Activated T-helper 1 cell treated with anti-CD3 and anti-CD28 coated beads, Interleukin-12 subunit alpha, Interleukin-12 subunit beta, Interleukin-2, Interleukin-4 antibody, amounts not matched to agents 30 ng/mL and 10 ng/mL and 1 ng/mL, durations not matched to agents 14 hours and 24 hours and 36 hours (primary cell): Measurements from ENCODE around the gene FUT7. TPM values are rescaled to one million over a fixed set of nuclear protein-coding genes. Genes with fewer than 3 reads are reported as not detected.

ENCODE experiments used
- DNase-seq: peaks from one replicate; pipeline ENCODE4 v3.0.0; 2021; ENCODE audit warnings: low spot score
- H3K27ac Mint-ChIP-seq: one replicate; pipeline ENCODE4 v1.8.0; 2021; ENCODE audit warnings: mild to moderate bottlenecking, mixed read lengths
- H3K27me3 Mint-ChIP-seq: one replicate; pipeline ENCODE4 v1.8.0; 2022; ENCODE audit warnings: mild to moderate bottlenecking, moderate library complexity, mixed read lengths; ENCODE audit not compliant: insufficient read depth
- H3K36me3 Mint-ChIP-seq: one replicate; pipeline ENCODE4 v1.8.0; 2021; ENCODE audit warnings: low read depth, mixed read lengths
- H3K4me1 Mint-ChIP-seq: one replicate; pipeline ENCODE4 v1.8.0; 2021; ENCODE audit warnings: low read depth, mixed read lengths
- H3K4me3 Mint-ChIP-seq: one replicate; pipeline ENCODE4 v1.8.0; 2021; ENCODE audit warnings: mild to moderate bottlenecking, moderate library complexity, mixed read lengths
- H3K9me3 Mint-ChIP-seq: one replicate; pipeline ENCODE4 v1.8.0; 2021; ENCODE audit warnings: mixed read lengths
- intact Hi-C: fragments of 100-400 bp; cut with micrococcal nuclease; formaldehyde crosslinking; loops from one replicate; pipeline ENCODE4 v1.15.1; 2024
- total RNA-seq: library from RNA; stranded (reverse); gene quantifications from 2 replicates; pipeline ENCODE4 v1.2.3, GENCODE V29; 2022

The FUT7 gene
- total RNA-seq, 1 donor from 2014 or later: 0.16 TPM

DNA sequence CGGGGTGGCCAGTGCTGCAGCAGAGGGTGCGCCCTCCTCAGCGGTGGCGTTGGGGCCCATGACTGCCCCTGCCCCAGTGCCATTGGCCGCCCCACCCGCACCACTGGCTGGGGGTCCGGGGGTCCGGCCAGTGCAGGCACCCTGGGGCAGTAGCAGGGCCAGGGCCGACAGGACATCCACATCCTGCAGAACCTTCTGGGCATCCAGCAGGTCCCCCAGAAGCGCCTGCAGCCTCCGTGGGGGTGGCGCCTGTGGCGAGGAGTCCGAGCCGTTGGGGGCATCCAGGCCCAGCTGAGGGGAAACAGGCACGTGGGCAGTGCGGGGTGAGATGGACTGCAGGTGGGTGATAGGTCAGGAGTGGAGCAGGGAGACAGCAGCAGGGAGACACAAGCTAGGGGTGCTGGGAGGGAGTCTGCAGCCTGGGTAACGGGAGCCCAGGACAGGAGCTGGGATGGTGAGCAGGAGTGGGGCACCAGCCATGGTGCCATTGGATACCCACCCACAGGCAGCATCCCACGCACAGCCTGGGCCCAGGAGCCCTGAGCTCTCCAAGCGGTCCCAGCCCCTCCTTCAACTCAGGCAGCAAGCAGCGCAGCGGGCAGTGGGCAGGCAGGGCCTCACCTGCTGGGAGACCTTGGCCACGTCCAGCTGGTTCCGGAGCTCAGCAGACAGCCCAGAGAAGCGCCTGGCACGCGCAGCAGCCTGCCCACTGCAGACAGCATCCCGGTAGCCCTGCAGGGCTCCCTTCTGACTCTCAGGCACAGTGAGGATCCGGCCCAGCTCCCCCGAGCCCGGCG is 10.9 kb downstream of the FUT7 start:
- intact Hi-C loops: loop anchor here (5.0 to 10.0 kb wide), 3 partner anchors 134 to 536 kb away; partner anchors contain the start of gene SEC16A
- H3K27ac Mint-ChIP-seq: no peak overlapping the region
- no peaks in the 10 kb centered on the region for H3K27me3 Mint-ChIP-seq
- no peak overlapping the region for H3K4me3 Mint-ChIP-seq
- H3K4me1 Mint-ChIP-seq: no peaks in the 10 kb centered on the region
- H3K36me3 Mint-ChIP-seq: no peaks in the 10 kb centered on the region
- no peaks in the 10 kb centered on the region for H3K9me3 Mint-ChIP-seq
- no peak for DNase-seq

DNA sequence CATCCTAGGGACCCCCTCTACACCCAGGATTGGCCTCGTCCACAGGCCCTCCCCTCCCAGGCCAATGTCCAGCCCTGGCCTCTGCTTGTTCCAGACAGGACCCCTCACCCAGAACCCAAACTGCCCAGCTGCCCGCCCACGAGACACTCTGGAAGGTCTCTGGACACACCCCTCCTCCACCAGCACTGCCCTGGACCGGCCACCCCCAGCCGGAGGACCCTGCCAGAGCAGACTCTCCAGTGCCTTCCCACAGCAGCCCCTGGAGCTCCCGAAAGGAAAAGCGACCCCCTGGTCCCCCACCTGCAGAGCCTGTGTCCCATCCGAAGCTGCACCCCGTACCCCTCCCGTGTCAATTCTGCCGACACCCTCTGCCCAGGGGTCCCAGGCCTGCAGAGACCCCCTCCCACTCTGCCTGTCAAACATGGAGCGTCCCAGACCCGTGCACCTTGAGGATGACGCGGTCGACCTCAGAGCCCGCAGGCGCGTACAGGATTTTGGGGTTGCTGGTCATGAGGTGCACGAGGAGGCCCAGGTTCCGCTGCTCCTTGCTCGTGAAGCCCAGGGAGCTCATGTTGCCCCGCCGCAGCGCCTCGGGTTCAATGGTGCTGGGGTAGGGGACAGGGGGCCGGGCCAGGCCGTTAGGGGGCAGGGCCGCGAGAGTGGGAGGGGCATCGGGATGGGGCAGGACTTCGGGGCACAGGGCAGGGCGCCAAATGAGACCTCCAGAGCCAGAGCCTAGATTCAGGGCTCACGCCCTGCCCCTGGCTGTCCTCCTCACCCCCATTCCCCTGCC is 11.8 kb downstream of the FUT7 start:
- Mint-ChIP-seq H3K27me3 (no peaks in the 10 kb centered on the region), H3K4me1 (no peaks in the 10 kb centered on the region), H3K9me3 (no peaks in the 10 kb centered on the region), H3K4me3 (no peak overlapping the region), H3K36me3 (no peaks in the 10 kb centered on the region), H3K27ac (no peak overlapping the region)
- intact Hi-C loops: loop anchor here (5.0 to 10.0 kb wide), 3 partner anchors 135 to 535 kb away; partner anchors contain the start of gene SEC16A
- DNase-seq: no peak

DNA sequence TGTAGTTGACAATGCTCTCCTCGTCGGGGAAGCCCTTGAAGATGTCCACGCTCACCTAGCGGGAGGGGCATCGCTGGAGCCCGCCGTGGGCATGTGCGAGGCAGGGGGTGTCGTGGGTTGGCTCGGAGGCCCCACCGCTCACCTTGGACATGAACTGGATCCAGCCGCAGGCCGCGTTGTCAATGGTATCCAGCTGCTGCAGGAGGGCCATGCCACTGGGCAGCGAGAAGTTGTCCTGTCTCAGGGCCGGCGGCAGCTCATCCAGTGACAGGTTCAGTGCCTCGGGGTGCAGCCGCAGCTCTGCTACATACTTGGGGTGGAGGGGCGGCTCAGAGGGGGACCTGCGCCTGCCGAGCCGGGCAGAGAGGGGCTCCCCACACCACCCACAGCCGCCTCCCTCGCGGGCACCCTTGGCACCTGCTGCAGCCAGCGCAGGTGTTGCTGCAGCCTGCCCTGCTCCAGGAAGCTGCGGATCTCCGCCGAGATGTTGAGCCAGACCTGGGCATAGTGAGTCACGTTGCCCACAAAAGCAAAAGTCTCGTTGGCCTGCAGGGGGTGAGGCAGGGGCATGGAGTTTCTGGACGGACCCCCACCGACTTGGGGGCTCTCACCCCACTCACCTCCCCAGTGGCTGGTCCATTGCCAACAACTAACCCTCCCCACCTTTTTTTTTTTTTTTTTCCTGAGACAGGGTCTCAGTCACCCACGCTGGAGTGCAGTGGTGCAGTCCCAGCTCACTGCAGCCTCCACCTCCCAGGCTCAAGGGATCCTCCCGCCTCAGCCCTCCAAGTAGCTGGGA is 12.9 kb downstream of the FUT7 start:
- H3K4me3 Mint-ChIP-seq: no peak overlapping the region
- intact Hi-C loops: no loop called here
- no peaks in the 10 kb centered on the region for H3K36me3 Mint-ChIP-seq
- no peaks in the 10 kb centered on the region for H3K27me3 Mint-ChIP-seq
- no peaks in the 10 kb centered on the region for H3K4me1 Mint-ChIP-seq
- DNase-seq: no peak
- H3K9me3 Mint-ChIP-seq: no peaks in the 10 kb centered on the region
- peak overlapping the region; percentile 53 for H3K27ac Mint-ChIP-seq

DNA sequence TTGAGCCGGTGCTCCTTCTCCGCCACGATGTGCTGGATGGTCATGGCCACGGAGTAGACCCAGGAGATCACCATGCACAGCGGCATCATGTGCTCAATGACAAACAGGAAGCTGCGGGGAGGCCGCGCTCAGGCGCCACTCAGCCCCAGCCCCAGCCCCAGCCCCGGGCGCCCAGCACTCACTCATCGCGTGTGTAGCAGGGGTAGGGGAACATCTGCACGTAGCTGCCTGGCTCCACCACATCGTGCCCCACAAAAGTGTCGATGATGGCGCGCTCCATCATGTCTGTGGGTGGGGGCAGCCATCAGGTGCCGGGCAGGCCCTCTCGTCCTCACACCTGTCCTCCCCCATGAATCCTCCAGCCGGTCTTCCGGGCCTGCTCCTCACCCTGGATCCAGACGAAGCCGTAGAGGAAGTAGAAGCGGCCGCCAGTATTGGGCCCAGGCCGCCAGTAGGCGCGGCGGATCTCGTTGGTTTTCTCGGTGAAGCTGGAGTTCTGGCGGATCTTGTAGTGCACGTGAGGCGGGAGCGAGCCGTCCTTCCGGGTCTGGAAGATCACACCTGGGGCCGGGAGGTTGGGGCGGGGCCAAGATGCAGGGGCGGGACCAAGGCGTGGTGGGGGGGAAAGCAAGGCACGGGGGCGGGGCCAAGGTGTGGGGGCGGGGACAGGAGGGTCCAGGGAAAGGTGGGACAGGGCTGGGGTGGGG is 13.9 kb downstream of the FUT7 start:
- no peaks in the 10 kb centered on the region for H3K36me3 Mint-ChIP-seq
- intact Hi-C loops: no loop called here
- no peaks in the 10 kb centered on the region for H3K4me1 Mint-ChIP-seq
- H3K4me3 Mint-ChIP-seq: no peak overlapping the region
- no peak for DNase-seq
- no peak overlapping the region for H3K27ac Mint-ChIP-seq
- no peaks in the 10 kb centered on the region for H3K9me3 Mint-ChIP-seq
- H3K27me3 Mint-ChIP-seq: no peaks in the 10 kb centered on the region

DNA sequence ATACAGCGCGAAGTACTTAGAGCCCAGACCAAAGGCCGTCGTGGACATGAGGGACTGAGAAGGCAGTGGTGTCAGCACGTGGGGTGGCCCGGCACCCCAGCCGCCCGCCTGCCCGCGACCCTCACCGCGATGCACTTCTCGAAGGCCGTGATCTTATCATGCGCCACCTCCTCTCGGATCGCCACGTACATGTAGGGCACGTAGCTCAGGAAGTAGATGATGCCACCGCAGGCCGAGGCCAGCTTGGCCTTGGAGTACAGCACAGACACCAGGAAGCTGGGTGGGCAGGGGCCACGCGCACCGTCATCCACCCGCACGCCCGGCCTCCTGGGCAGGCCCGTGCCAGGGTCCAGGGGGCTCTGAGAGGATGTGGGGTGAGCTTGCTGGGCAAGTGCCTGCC is 14.8 kb downstream of the FUT7 start:
- Mint-ChIP-seq H3K36me3 (no peaks in the 10 kb centered on the region), H3K4me1 (no peaks in the 10 kb centered on the region), H3K9me3 (no peaks in the 10 kb centered on the region), H3K27me3 (no peaks in the 10 kb centered on the region), H3K4me3 (no peak overlapping the region), H3K27ac (no peak overlapping the region)
- no peak for DNase-seq
- intact Hi-C loops: no loop called here

DNA sequence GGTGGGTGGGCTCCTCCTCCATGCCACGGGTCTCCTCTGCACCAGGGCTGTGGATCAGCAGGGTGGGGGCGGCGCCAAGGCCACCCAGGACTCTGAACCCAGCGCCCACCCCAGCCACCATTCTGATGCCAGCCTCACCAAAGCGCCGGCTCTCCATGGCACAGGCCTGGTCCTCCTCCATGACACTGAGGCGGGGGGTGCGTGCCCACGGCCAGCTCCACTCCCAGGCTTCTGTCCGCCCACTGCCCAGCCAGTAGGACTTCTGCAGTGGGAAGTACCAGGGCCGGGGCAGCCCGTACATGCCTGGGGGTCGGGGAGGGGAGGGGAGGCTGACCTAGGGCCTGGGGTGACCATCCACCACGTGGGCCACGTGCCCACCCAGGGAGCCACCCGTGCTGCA is 15.5 kb downstream of the FUT7 start:
- Mint-ChIP-seq H3K4me3 (no peak overlapping the region), H3K27ac (no peak overlapping the region), H3K9me3 (no peaks in the 10 kb centered on the region), H3K27me3 (no peaks in the 10 kb centered on the region), H3K4me1 (no peaks in the 10 kb centered on the region), H3K36me3 (no peaks in the 10 kb centered on the region)
- intact Hi-C loops: no loop called here
- no peak for DNase-seq

DNA sequence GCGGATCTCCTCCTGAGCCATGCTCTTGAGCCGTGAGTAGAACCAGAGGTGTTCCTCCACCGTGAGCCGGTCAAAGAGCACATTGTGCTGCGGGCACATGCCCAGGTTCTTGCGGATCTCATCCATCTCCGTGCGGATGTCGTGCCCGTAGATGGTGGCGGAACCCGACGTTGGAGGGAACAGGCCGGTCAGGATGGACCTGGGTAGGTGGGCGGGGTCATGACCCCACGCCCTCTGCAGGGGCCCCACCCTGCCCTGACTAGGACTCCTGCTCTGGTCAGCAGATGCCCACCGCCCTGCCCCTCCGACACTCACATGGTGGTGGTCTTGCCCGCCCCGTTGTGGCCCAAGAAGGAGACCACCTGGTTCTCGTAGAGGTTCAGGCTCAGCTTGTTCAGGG is 15.9 kb downstream of the FUT7 start:
- Mint-ChIP-seq H3K4me1 (no peaks in the 10 kb centered on the region), H3K27ac (no peak overlapping the region)
- DNase-seq: no peak

DNA sequence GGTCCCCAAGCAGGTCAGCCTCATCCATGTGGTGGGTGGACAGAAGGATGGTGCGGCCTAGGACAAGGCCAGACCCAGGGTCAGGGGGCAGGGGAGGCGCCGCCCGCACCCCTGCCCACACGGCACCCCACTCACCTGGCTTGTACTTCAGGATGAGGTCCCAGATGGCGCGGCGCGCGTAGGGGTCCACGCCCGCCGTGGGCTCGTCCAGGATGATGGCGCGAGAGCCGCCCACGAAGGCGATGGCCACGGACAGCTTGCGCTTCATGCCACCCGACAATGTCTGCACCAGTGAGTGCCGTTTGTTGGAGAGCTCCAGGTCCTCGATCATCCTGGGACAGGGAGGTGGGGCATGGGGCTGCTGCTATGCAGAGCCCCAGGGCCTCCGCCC is 16.4 kb downstream of the FUT7 start:
- no peaks in the 10 kb centered on the region for H3K27me3 Mint-ChIP-seq
- H3K4me3 Mint-ChIP-seq: no peak overlapping the region
- intact Hi-C loops: no loop called here
- no peaks in the 10 kb centered on the region for H3K4me1 Mint-ChIP-seq
- H3K27ac Mint-ChIP-seq: no peak overlapping the region
- H3K36me3 Mint-ChIP-seq: no peaks in the 10 kb centered on the region
- no peak for DNase-seq
- no peaks in the 10 kb centered on the region for H3K9me3 Mint-ChIP-seq

More for the DNA sequence above, 15.9 kb downstream of the FUT7 start:
- intact Hi-C loops: no loop called here
- Mint-ChIP-seq H3K27me3 (no peaks in the 10 kb centered on the region), H3K4me3 (no peak overlapping the region), H3K9me3 (no peaks in the 10 kb centered on the region), H3K36me3 (no peaks in the 10 kb centered on the region)

DNA sequence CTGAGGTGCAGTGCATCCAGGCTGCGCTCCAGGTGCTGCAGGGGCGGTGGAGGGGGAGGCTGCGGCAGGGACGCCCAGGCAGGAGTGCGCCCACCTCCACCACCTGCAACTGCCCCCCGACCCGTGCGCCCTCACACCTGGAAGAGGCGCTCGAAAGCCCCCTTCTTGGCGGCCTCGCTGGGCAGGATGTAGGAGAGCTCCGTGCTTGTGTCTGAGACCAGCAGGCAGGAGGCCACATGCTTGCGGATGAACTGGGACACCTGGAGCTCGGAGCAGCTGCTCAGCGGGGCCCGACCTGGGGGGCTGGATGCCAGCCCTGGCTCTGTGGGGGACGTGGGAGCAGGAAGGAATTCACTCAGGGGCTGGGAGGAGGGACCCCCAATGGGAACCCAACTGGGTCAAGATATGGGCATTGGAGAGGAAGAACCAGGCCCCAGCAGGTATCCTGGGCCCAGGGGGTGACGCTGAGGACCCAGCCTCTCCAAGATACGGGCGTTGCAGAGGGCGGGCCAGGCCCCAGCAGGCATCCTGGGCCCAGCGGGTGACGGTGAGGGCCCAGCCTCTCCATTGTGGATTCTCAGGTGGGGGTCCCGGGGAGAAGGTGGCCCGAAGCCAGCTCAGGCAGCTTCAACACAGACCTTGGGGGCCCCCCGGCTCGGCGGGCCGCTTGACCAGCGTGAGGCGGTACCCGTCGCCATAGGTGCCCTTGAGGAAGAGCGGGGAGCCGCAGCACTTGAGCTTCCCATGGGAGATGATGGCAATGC is 16.9 kb downstream of the FUT7 start:
- intact Hi-C loops: no loop called here
- Mint-ChIP-seq H3K4me1 (no peaks in the 10 kb centered on the region), H3K36me3 (no peaks in the 10 kb centered on the region), H3K4me3 (no peak overlapping the region), H3K27ac (no peak overlapping the region), H3K27me3 (no peaks in the 10 kb centered on the region), H3K9me3 (no peaks in the 10 kb centered on the region)
- DNase-seq: no peak

DNA sequence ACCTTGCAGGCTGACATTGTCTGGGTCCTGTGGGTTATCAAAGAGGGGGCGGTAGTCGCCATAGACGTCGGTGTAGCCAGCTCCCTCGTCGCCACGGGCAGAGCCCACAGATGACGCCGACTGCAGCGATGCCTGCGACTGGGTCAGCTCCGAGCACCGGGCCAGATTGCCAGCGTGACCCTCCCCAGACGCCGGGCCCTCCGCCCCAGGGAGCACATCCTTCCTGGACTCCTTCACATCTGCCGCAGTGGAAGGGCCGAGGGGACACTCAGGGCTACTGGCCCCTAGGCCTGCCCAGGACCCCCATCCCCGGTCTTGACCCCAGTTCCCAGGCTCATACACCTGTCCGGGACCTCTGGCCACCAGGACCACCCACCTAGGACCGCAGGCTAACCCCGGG is 17.7 kb downstream of the FUT7 start:
- no peak overlapping the region for H3K4me3 Mint-ChIP-seq

DNA sequence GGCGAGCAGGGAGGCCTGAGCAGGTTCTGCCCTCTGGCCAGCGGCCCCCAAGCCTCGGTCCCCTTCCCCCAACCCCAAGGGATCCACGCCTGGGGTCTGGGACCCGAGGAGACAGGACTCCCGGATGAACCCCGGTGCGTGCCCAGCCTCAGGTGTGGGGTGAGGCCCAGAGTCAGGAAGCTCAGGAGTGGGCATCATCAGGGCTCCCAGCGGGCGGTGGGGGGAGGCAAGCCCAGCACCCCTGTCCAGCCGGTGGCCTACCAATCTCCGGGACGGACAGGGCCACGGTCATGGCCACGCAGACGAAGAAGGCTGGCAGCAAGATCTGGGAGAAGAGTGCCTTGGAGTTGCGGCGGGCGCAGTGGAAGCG is 18.3 kb downstream of the FUT7 start:
- no peak overlapping the region for H3K4me3 Mint-ChIP-seq
- no peaks in the 10 kb centered on the region for H3K36me3 Mint-ChIP-seq
- H3K4me1 Mint-ChIP-seq: no peaks in the 10 kb centered on the region
- no peaks in the 10 kb centered on the region for H3K27me3 Mint-ChIP-seq
- no peak overlapping the region for H3K27ac Mint-ChIP-seq
- intact Hi-C loops: no loop called here
- DNase-seq: no peak
- H3K9me3 Mint-ChIP-seq: no peaks in the 10 kb centered on the region

More for the DNA sequence above, 17.7 kb downstream of the FUT7 start:
- no peak for DNase-seq
- intact Hi-C loops: no loop called here
- Mint-ChIP-seq H3K27ac (no peak overlapping the region), H3K9me3 (no peaks in the 10 kb centered on the region), H3K27me3 (no peaks in the 10 kb centered on the region), H3K4me1 (no peaks in the 10 kb centered on the region), H3K36me3 (no peaks in the 10 kb centered on the region)
